GM12878 (cell line): ENCODE data around the gene CDK5R1. TPM values are rescaled to one million over a fixed set of nuclear protein-coding genes. Genes with fewer than 3 reads are reported as not detected.

Source experiments
- ATF3 ChIP-seq: IDR thresholded peaks from 2 replicates; pipeline ENCODE4 v1.6.1; 2011; ENCODE audit warnings: low read depth, mild to moderate bottlenecking, low read length, moderate library complexity, borderline replicate concordance; ENCODE audit errors: extremely low read depth
- BACH1 ChIP-seq: fragments of 450-650 bp; IDR thresholded peaks from 2 replicates; pipeline ENCODE4 v1.6.1; 2017; ENCODE audit warnings: mild to moderate bottlenecking, borderline replicate concordance
- CBX3 ChIP-seq: fragments of 200-600 bp; sonication (generic); IDR thresholded peaks from 2 replicates; pipeline ENCODE4 v1.6.1; 2016; ENCODE audit warnings: low read depth, borderline replicate concordance
- CHD2 ChIP-seq: IDR thresholded peaks from 2 replicates; pipeline ENCODE4 v1.6.1; 2011; ENCODE audit warnings: low read depth, low read length, improper control_type of control experiment, borderline replicate concordance
- CUX1 ChIP-seq: IDR thresholded peaks from 2 replicates; pipeline ENCODE4 v1.6.1; 2012; ENCODE audit warnings: improper control_type of control experiment, low read depth, low read length; ENCODE audit not compliant: insufficient replicate concordance
- EED ChIP-seq: sonication (generic); IDR thresholded peaks from 2 replicates; pipeline ENCODE4 v1.6.1; 2016; ENCODE audit warnings: antibody characterized with exemption, low read depth
- ESRRA ChIP-seq: IDR thresholded peaks from 2 replicates; pipeline ENCODE4 v1.6.1; 2012; ENCODE audit warnings: mild to moderate bottlenecking, low read length, improper control_type of control experiment
- GATAD2B ChIP-seq: fragments of 450-650 bp; conservative IDR thresholded peaks from 2 replicates; pipeline ENCODE4 v1.6.1; 2017; ENCODE audit warnings: low read depth, mild to moderate bottlenecking, moderate library complexity
- HDAC6 ChIP-seq: fragments of 200-600 bp; sonication (generic); IDR thresholded peaks from one replicate; pipeline ENCODE4 v1.8.0; 2017; ENCODE audit warnings: antibody characterized with exemption; ENCODE audit not compliant: unreplicated experiment
- KDM1A ChIP-seq: fragments of 200-600 bp; sonication (generic); IDR thresholded peaks from 2 replicates; pipeline ENCODE4 v1.6.1; 2016; ENCODE audit warnings: borderline replicate concordance
- MAX ChIP-seq: IDR thresholded peaks from 2 replicates; pipeline ENCODE4 v1.6.1; 2012; ENCODE audit warnings: low read depth, low read length, improper control_type of control experiment
- POU2F2 ChIP-seq: IDR thresholded peaks from 3 replicates; pipeline ENCODE4 v1.6.1; 2011; ENCODE audit warnings: low read depth, mild to moderate bottlenecking, low read length, borderline replicate concordance
- RB1 ChIP-seq: fragments of 450-650 bp; formaldehyde crosslinking; IDR thresholded peaks from 2 replicates; pipeline ENCODE4 v1.6.1; 2017; ENCODE audit warnings: mild to moderate bottlenecking, borderline replicate concordance
- SIN3A ChIP-seq: IDR thresholded peaks from 2 replicates; pipeline ENCODE4 v1.6.1; 2012; ENCODE audit warnings: low read depth, low read length, improper control_type of control experiment
- SIX5 ChIP-seq: IDR thresholded peaks from 2 replicates; pipeline ENCODE4 v1.6.1; 2011; ENCODE audit warnings: mild to moderate bottlenecking, low read depth, low read length, moderate library complexity; ENCODE audit not compliant: severe bottlenecking
- ZNF24 ChIP-seq: fragments of 450-650 bp; IDR thresholded peaks from 2 replicates; pipeline ENCODE4 v1.6.1; 2017; ENCODE audit warnings: antibody characterized with exemption, mild to moderate bottlenecking
- ZNF274 ChIP-seq: IDR thresholded peaks from one replicate; pipeline ENCODE4 v1.8.0; 2011; ENCODE audit not compliant: insufficient read length, insufficient read depth
- polyA plus RNA-seq, 11 experiments: library from polyadenylated mRNA; depleted of rRNA in 4 of 11; unstranded in 6 of 11; stranded (reverse) in 5 of 11; fragments of >200 nt; fragmentation: Nextera tagmentation in 4 of 11; fragmentation: Illumina TruSeq in 1 of 11; extraction: Ambion mirVana in 4 of 11; extraction: Trizol in 1 of 11; gene quantifications; 1 replicate in 1 of 11; 2 replicates in 10 of 11; pipeline versions ENCODE4 v1.2.1 to v1.2.3, GENCODE V29; 2011 to 2016; ENCODE audit warnings: inconsistent platforms in 2 of 11, missing spikeins in 2 of 11, low read depth in 1 of 11
- total RNA-seq, 4 experiments: library from RNA; depleted of rRNA in 3 of 4; stranded (reverse); fragments of >200 nt in 3 of 4; fragmentation: Illumina TruSeq in 1 of 4; extraction: Trizol in 1 of 4; gene quantifications; 2 replicates each; pipeline versions ENCODE4 v1.2.1 to v1.2.3, GENCODE V29; 2013 to 2021
- TF ChIP-seq, protein P1 (sequence below): fragments of 450-650 bp; IDR thresholded peaks from 2 replicates; pipeline ENCODE4 v1.6.1; 2016; ENCODE audit warnings: mild to moderate bottlenecking
- TF ChIP-seq, protein P2 (sequence below): fragments of 450-650 bp; IDR thresholded peaks from 2 replicates; pipeline ENCODE4 v1.6.1; 2017; ENCODE audit warnings: mild to moderate bottlenecking

Gene CDK5R1
- total and polyA plus RNA-seq, 10 of the 15 experiments (the other 5 are each of a cell fraction or from before 2014, with no cell fraction given), result 1.1 to 28.3 (median 12.2) TPM

DNA sequence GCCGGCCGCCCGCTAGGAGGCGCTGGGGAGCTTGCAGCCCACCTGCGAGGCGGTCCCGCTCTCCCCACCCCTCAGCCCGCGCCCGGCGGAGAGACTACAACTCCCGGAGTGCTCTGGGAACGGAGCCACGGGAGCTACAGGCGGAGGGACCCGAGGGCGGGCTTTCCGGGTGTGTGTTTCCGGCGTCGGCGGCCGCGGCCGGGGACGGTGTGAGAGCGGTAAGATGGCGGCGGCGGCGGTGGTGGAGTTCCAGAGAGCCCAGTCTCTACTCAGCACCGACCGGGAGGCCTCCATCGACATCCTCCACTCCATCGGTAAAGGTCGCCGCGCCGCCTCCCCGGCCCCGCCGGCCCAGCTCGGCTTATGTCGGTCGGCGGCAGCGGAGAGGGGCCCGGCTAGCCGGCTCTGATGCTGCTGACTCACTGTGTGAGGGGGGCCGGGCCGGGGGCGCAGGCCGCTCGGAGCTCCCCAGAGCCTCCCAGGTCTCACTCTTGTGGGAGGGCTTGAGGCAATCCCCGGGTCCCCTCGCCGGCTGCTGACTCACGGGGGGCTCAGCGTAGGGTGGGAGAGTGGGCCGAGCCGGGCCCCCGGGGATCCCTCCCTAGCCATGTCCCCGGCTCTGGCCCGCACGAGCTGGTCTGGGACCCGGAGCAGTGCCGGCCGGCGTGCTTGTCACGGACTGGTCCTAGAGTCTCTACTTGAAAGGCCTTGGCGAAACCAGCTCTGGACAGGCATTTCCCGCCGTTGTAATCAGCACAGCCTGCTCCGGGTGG lies 42.3 kb upstream of the CDK5R1 start, which contains the start of gene PSMD11 (continued):
- TF ChIP-seq RB1, result peak; percentile 69; the same call in 1 of the 2 replicates
- TF ChIP-seq ZNF24, result 0 out of 2 replicates have a peak, but pooled peaks have one; percentile 26
- TF ChIP-seq POU2F2, result peak; percentile 79; the same call in 2 of the 3 replicates
- TF ChIP-seq KDM1A, result no peak
- peak; percentile 60 for TF ChIP-seq BACH1
- TF ChIP-seq ZNF274, result no peak
- TF ChIP-seq MAX, result peak; percentile 57; the same call in 1 of the 2 replicates
- no peak for TF ChIP-seq EED
- no peak for TF ChIP-seq ATF3
- TF ChIP-seq ESRRA, result no peak
- TF ChIP-seq SIN3A, result no peak
- TF ChIP-seq, protein P1, sequence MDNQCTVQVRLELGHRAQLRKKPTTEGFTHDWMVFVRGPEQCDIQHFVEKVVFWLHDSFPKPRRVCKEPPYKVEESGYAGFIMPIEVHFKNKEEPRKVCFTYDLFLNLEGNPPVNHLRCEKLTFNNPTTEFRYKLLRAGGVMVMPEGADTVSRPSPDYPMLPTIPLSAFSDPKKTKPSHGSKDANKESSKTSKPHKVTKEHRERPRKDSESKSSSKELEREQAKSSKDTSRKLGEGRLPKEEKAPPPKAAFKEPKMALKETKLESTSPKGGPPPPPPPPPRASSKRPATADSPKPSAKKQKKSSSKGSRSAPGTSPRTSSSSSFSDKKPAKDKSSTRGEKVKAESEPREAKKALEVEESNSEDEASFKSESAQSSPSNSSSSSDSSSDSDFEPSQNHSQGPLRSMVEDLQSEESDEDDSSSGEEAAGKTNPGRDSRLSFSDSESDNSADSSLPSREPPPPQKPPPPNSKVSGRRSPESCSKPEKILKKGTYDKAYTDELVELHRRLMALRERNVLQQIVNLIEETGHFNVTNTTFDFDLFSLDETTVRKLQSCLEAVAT, result no peak
- TF ChIP-seq, protein P2, sequence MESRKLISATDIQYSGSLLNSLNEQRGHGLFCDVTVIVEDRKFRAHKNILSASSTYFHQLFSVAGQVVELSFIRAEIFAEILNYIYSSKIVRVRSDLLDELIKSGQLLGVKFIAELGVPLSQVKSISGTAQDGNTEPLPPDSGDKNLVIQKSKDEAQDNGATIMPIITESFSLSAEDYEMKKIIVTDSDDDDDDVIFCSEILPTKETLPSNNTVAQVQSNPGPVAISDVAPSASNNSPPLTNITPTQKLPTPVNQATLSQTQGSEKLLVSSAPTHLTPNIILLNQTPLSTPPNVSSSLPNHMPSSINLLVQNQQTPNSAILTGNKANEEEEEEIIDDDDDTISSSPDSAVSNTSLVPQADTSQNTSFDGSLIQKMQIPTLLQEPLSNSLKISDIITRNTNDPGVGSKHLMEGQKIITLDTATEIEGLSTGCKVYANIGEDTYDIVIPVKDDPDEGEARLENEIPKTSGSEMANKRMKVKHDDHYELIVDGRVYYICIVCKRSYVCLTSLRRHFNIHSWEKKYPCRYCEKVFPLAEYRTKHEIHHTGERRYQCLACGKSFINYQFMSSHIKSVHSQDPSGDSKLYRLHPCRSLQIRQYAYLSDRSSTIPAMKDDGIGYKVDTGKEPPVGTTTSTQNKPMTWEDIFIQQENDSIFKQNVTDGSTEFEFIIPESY, result no peak
- peak; percentile 82; the same call in 1 of the 2 replicates for TF ChIP-seq CHD2
- TF ChIP-seq HDAC6, result no peak
- TF ChIP-seq SIX5, result peak; percentile 98
- no peak for TF ChIP-seq CBX3
- no peak; the same call in 1 of the 2 replicates for TF ChIP-seq GATAD2B
- TF ChIP-seq CUX1, result no peak
